Measurements from ENCODE around the gene RPIA.
"Not testable (repeated sequence)": the region's sequence is repeated elsewhere in the genome, so short reads cannot be mapped to it uniquely, and the experiment has no call there.

RPIA gene

DNA sequence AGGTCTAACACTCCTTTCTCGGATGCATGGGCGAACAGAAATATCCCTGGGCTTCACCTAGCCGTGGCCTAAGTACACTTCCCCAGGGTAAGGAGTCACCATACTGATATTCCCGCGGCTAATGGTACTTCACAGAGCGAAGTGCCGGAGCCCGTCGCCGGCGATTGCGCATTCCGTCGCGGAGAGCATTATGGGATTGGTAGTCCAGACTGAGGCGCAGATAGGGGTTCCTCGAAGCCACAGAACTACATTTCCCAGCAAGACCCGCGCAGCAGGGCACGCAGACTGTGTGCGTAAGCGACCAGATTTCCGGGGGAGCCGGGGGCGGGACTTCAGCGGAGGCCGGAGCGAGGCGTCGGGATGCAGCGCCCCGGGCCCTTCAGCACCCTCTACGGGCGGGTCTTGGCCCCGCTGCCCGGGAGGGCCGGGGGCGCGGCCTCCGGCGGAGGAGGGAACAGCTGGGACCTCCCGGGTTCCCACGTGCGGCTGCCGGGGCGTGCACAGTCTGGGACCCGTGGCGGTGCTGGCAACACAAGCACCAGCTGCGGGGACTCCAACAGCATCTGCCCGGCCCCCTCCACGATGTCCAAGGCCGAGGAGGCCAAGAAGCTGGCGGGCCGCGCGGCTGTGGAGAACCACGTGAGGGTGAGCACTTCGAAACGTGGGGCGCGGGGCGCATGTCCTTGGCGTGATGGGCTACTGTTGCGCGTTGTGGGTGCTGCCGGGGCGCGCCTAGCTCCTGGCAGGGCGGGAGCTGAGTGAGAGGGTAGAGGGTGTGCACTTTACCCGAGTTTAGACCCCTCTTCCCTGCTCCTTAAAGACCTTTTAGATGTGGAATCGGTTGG is at the start of gene RPIA:
RPIA (plus strand) TSS at position 335 of the 845 bp plus-strand sequence; CDS start at position 361, 26 bp downstream.
- peak; percentile 99 for DNase-seq

GRCh38 chr2:88642278-88642677 is 49.2 kb upstream of the RPIA start:
- no peak for DNase-seq

GRCh38 chr2:88645291-88645882 is 46.1 kb upstream of the RPIA start:
- not testable (repeated sequence) for DNase-seq

GRCh38 chr2:88651646-88652045 is 39.8 kb upstream of the RPIA start:
- no peak for DNase-seq

- no peak for DNase-seq
These were observed 36.8 kb upstream of the RPIA start for GRCh38 chr2:88654714-88655113.

DNA sequence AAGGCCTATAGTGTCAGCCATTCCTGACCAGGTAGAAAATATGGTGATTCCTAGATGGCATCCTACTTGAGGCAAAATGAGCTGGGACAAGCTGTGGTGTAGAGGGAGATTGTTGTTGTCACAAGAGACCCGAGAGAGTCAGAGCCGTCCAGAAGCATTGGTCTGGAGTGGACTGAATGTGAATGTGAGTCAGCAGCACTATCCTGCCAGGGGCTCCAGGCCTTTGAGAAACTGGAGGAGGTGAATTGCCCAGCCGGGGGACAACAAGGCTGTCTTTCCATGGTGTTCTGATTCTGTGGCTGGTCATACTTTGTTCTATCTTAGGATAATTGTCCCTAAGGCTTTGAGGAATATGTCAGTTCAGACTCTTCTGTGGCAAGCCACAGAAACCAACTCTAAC is 34.8 kb upstream of the RPIA start:
- no peak for DNase-seq

GRCh38 chr2:88657131-88657530 is 34.3 kb upstream of the RPIA start:
- no peak for DNase-seq

- DNase-seq = no peak
These were observed 33.1 kb upstream of the RPIA start for GRCh38 chr2:88658326-88658725.

- no peak for DNase-seq
These were observed 32.5 kb upstream of the RPIA start for GRCh38 chr2:88658881-88659537.

DNA sequence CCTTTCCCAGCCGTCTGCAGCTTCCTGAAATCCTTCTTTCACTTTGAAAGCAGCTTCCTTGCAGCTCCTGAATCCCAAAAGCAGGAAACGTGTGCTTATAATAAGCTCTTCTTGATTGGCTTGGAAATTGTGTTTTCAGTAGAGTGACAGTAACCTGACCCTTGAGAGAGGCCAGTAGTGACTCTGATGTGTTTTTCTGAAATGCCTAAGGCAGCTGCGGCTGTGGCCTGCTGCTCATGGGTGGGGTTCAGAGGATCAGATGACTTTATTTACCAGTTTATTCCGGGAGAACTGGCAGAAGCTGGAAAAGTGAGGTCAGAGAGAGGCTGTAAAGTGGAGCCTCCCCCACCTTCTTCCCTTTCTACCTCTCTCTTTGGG is 31.9 kb upstream of the RPIA start:
- no peak for DNase-seq

GRCh38 chr2:88660622-88661021 is 30.9 kb upstream of the RPIA start:
- DNase-seq = no peak

- no peak for DNase-seq
These were observed 24.9 kb upstream of the RPIA start for GRCh38 chr2:88666576-88666975.

- no peak for DNase-seq
These were observed 24.3 kb upstream of the RPIA start for GRCh38 chr2:88667219-88667618.

GRCh38 chr2:88668862-88669261 is 22.6 kb upstream of the RPIA start:
- DNase-seq = no peak

GRCh38 chr2:88669482-88670214 is 21.8 kb upstream of the RPIA start:
- peak; percentile 26 for DNase-seq

GRCh38 chr2:88671786-88672427 is 19.6 kb upstream of the RPIA start:
- peak; percentile 18 for DNase-seq

DNA sequence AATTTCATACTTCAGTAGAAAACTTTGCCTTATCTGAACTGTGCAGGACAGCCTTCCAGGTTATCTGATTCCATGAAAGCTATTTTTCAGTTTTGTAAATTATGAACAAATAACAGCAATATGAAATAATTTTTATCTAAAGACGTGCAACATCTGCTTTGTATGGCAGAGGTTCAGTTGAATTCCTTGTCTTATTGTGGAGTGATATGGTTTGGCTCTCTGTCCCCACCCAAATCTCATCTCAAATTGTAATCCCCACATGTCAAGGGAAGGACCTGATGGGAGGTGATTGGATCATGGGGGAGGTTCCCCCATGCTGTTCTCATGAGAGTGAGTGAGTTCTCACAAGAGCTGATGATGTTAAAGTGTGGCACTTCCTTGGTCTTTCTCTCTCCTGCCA is 18.1 kb upstream of the RPIA start:
- DNase-seq = no peak

DNA sequence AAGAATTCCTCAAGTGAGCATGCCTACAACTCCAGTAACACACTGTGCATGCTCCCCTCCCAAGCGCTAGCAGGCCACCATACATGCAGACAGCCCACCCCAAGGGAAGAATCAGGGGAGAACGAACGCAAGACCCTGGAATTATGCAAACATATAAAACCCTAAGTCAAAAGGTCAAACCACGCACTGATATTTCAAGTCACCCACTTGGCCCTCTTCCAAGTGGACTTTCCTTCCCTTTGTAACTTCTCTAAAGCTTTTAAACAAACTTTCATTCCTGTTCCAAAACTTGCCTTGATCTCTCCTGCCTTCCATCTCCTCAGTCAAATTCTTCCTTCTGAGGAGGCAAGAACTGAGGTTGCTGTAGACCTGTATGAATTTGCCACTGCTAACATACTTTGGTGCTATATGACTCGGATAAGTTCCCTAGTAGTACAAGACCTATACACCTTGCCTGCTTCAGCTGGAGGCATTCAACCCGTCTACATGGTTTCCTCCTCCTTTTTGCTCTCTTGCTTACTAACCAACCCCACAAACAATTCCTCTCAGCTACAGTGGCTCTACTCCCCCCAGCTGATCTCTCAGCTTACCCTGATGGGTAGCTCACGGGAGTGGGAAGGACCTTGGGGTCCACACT is 11.1 kb upstream of the RPIA start:
- DNase-seq = no peak

- DNase-seq = no peak
These were observed 10.6 kb upstream of the RPIA start for GRCh38 chr2:88680916-88681315.

GRCh38 chr2:88683160-88684021 is 8.1 kb upstream of the RPIA start:
- DNase-seq = no peak

DNA sequence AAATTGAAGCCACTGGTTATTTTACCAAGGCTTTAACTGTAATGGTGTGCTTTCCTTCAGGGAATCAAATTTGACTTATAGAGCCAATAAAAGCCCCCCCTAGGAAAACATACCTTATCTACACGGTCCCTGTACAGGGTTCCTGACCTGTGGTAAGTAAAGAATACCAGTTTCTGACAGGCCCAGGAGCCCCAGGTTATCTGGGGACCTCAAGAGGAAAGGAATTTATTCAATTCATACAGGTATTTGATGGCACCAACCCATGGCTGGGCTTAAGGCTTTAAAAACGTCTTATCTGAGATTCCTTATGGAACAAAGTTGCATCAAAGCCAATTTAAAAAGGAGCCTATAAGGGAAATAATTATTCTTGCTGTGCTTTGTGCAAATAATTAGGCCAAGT is 7.0 kb upstream of the RPIA start:
- DNase-seq = no peak

All from CD4-positive, alpha-beta T cell treated with Interleukin-6 for 4 hours (primary cell).